GF-D8 (cell line): ENCODE measurements around the gene ZFAND3.
A peak's percentile ranks its signal among the peaks of the same experiment; 100 is the strongest.
"Not testable (repeated sequence)": the region's sequence is repeated elsewhere in the genome, so short reads cannot be mapped to it uniquely, and the experiment has no call there.

Experiments
- DNase-seq: peaks from one replicate; lab custom pipeline; 2025; lab: John Stamatoyannopoulos, UW

The ZFAND3 gene

GRCh38 chr6:37972994-37973757 lies 153.6 kb downstream of the ZFAND3 start:
- no peak for DNase-seq

GRCh38 chr6:37974381-37974780 lies 154.9 kb downstream of the ZFAND3 start:
- DNase-seq, result no peak

DNA sequence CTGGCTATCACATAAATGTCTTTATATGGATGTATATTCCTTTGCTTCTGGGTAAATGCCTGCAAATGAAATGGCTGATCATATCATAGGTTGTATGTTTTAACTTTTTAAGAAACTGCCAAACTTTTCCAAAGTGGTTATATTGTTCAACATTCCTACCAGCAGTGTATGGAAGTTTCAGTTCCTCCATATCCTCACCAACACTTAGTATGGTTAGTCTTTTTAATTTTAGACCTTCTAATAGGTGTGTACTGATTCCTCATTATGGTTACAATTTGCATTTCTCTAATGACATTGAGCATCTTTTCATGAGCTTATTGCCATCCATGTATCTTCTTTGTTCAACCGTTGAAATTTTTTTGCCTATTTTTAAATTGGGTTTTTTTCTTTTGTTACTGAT lies 155.4 kb downstream of the ZFAND3 start:
- DNase-seq, result no peak

GRCh38 chr6:37977715-37978114 lies 158.2 kb downstream of the ZFAND3 start:
- DNase-seq, result no peak

- DNase-seq, result no peak
Measured at GRCh38 chr6:37979392-37980221, 160.1 kb downstream of the ZFAND3 start.

DNA sequence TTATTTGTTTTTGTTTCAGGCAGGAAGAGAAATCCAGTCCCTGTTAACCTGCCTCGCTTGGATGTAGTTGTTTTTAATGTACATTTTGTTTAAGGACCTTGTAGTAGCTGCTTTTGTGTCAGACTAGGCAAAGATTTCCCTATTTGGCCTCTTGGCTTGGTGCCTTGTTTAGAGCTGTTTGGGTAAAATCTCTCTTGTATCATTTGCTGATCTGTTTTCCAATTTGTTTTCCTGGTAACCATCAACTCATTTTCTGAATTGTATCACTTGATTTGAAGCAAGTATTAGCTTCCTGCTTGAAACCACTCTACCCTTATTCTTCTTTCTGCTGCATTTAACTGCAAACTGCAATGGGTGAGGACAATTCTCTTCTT lies 160.7 kb downstream of the ZFAND3 start:
- no peak for DNase-seq

- DNase-seq, result no peak
Measured at GRCh38 chr6:37981626-37982025, 162.1 kb downstream of the ZFAND3 start.

DNA sequence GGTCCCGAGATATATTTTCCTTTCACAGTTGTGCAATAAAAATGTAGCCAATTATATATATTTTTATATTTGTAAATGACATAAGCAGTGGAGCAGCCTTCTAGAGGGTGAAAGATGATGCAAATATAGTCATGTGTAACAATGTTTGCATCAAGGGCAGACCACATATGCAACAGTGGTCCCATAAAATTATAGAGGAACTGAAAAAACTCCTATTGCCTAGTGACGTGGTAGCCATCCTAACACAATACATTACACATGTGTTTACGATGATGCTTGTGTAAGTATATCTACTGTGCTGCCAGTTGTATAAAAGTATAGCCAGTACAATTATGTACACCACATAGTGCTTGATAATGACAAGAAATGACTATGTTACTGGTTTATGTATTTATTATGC lies 162.8 kb downstream of the ZFAND3 start:
- DNase-seq, result peak; percentile 10

- DNase-seq, result no peak
Measured at GRCh38 chr6:37983720-37984501, 164.4 kb downstream of the ZFAND3 start.

DNA sequence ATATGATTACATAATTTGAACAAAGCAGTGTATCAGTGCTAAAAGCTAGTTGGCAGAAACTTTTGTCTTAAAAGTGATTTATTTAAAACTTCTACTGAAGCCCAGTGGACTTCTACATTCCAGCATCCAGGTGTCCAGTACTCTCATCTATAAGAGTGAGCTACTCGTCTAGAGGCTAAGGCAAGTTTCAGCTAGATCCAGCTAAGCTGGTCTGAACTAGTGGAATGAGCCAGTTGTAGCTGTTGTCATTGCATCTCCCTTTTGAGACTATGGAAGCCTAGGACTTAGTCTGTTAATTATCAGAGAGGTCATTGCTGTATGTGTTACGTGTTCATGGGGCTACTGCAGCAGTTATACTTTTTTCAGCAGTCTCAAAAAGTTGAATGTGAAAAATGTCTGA lies 165.1 kb downstream of the ZFAND3 start:
- no peak for DNase-seq

DNA sequence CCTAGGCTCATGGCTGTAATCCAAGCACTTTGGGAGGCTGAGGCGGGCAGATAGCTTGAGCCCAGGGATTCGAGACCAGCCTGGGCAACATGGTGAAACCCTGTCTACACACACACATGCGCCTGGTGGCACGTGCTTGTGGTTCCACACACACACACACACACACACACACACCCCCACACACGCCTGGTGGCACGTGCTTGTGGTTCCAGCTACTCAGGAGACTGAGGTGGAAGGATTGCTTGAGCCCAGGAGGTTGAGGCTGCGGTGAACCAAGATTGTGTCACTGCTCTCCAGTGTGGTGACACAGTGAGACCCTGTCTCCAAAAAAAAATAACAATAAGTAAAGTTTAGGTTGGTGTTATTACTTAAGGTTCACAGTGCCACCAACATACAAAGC lies 165.8 kb downstream of the ZFAND3 start:
- no peak for DNase-seq

DNA sequence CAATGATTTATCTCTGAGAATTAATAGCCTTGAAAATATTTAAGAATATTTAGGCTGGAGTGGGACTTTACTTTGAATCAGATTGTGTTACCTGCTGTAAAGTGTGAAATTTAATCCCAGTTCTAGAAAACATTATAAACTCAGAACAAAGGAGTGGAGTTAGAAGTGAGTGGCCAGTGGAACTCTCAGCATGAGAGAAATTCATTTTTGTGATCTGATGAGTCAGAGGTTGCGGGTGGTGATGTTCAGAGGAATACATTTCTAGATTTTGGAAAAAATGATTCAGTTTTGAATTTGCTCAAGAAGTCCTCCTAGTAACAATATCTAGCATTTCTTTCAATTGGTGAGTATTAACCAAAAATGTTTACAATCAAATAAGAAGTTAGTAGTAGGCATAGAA lies 167.5 kb downstream of the ZFAND3 start:
- DNase-seq, result no peak

- no peak for DNase-seq
Measured at GRCh38 chr6:37987559-37987958, 168.0 kb downstream of the ZFAND3 start.

GRCh38 chr6:37988127-37988526 lies 168.6 kb downstream of the ZFAND3 start:
- DNase-seq, result no peak

DNA sequence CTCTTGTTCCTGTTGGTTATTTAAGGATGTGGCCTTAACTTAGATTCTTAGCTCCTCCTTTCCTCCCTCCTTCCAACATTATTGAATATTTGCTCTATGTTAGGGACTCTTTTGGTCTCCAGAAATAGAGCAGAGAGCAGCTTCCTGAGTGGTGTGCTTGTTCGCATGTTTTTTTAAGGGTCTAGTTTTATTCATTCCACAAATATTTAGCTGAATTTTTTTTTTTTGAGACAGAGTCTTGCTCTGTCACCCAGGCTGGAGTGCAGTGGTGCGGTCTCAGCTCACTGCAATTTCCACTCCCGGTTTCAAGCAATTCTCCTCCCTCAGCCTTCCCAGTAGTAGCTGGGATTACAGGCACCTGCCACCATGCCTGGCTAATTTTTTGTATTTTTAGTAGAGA lies 169.2 kb downstream of the ZFAND3 start:
- DNase-seq, result no peak

GRCh38 chr6:37990762-37991525 lies 171.4 kb downstream of the ZFAND3 start:
- DNase-seq, result no peak

DNA sequence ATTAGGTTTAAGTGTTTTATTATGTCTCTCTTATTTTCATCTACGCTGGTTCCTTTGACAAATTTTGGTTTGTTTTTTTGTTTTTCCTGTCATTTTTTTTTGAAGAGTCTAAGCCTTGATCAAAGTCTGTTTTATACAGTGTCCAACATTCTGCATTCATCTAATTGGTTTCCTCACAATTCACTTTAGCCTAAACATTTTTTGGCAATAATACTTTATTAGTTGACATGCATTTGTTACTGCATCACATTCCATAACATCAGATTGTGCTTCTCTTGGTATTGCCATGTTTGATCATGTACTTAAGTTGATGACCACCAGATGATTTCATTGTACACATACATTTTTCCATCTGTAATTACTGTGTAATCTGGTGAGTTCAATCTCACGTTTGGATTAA lies 173.2 kb downstream of the ZFAND3 start:
- no peak for DNase-seq

- DNase-seq, result not testable (repeated sequence)
Measured at GRCh38 chr6:37993194-37993593, 173.7 kb downstream of the ZFAND3 start.

DNA sequence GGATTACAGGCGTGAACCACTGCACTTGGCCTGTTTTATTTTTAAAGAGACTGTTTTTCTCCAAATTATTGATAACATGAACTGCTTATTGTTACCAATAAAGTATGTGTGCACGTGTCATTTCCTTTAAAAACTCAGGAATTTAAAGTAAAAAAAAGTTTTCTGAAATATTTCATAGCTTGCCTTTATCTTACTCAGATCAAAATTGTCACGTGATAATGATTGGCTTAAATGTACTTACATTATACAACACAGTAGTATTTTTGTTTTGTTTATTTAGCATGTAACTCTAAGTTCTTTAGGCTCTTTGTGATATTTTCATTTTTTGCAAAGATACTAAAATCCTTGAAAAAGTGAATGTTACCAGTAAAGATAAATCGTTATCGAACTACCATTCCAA lies 174.1 kb downstream of the ZFAND3 start:
- no peak for DNase-seq

GRCh38 chr6:37994223-37994622 lies 174.7 kb downstream of the ZFAND3 start:
- DNase-seq, result no peak

DNA sequence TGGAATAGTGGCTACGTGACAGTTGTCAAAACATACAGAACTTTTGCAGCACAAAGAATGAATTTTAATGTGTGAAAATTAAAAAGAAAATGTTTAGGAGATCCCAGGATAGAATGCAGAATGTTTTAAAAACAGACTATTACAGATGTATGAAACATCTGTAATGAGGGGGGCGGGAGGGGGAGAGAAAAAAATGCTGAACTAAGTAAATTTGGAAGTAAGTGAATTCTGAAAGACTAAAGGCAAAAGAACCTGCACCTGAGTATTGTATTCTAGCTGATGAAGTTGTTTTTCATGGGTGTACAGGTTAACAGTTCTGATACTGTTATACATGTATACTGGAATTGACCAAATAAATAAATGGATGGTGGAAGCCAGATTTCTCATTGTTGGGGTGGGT lies 178.8 kb downstream of the ZFAND3 start:
- DNase-seq, result no peak

DNA sequence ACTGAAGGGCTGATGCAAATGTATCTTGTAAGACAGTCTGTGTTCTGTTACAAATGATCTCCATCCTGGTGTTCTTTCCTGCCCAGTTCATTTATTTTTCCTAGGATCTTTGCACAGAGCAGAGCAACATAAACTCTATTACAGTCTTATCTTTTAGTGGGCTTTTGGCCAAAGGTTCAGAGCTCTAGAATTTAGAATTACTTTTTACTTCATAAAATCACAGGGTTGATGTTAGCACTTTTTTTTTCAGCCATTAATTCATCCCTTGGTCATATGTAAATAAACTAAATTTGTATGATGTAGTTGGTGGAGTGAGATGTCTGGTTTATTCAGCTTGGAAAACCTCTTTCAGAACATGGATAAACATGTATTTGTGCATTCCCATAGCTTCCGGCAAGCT lies 181.9 kb downstream of the ZFAND3 start:
- no peak for DNase-seq
